ENCODE data around the gene TRIP13.

The TRIP13 gene

DNA sequence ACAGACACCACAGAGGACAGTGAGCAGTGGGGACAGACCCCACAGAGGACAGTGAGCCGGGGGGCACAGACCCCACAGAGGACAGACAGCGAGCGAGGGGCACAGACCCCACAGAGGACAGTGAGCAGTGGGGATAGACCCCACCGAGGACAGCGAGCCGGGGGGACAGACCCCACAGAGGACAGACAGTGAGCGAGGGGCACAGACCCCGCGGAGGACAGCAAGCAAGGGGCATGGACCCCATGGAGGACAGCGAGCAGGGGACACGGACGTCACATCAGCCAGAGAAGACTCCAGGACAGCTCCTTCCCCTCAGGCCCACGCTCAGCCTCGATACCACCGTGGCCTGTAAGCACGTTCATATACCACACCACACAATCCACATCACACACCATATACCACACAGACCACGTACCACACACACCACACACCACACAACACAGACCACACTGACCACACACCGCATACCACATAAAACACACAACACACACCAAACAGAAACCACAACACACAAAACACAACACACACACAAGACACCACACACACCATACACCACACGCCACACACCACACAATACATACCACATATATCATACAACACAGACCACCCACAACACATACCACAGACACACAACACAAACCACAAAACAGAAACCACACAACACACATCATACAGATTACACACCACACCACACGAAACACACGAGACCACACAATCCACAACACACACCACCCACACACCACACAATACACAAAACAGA lies 36.7 kb upstream of the TRIP13 start:
- no peak for DNase-seq

DNA sequence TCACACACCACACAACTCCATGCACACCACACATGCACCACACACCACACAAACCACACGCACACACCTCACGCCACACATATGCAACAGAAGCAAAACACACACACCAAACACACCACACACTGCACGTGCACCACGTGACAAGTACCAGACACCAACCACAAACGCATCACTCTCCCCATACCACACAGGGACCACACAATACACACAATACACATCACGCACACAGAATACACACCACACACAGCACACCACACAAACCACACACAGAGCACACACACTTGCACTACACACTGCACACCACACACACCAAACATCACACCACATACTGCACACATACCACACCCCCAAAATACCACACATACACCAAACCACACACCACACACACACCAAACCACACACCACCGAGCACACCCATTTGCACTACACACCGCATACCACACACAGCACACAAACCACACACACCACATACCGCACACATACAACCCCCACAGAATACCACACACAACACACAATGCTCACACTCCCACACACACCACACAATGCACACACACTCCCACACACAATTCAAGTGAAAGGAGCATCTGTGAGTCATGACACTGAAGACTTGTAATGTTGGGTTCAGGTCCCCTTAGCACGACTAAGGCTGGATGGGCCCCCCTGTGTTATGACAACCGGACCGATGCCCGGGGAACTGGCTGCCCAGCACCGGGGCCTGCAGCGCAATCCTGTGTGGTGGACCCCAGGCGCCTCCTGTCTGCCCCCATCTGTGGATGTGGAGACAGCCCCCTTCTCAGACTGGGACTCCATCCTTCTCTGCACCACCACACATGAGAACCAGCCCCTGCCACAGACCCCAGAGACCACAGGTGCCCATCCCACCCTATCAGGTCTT lies 35.9 kb upstream of the TRIP13 start:
- no peak for DNase-seq

DNA sequence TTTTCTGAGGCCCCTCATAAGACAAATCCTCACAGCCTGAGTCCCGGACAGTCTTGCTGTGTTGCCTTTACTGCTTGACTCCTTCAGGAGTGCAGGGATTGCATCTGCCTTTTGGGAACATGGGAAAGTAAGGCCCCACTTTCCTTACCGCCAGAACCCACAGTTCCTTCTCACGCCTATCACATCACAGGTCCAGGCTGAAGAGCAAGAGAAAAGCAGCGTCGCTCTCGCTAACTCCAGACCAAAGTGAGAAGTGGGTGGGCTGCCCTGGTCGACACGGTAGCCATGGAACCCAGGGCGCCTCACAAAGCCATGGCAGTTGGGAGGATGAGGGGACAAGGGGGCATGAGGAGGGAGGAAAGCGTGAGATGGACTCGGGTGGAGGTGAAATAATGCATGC lies 34.0 kb upstream of the TRIP13 start:
- no peak for DNase-seq

DNA sequence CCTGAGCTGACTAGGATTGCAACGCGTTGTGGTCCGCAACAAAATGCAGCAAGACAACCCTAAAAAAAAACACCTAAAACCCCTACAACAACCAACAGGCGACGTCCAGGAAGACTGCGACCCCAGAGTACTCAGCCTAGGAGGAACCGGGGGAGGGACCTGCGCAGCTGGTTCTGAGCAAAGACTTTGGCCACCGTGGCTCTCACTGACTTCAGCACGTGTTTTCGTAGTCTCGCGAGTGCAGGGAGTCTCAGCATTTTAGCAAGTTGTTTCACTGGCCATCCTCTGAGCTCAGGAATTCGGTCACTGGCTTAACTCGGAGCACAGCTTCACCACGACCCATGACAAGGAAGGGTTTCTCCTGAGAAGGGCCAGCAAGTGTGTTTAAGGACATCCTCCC lies 33.3 kb upstream of the TRIP13 start:
- DNase-seq, result no peak

DNA sequence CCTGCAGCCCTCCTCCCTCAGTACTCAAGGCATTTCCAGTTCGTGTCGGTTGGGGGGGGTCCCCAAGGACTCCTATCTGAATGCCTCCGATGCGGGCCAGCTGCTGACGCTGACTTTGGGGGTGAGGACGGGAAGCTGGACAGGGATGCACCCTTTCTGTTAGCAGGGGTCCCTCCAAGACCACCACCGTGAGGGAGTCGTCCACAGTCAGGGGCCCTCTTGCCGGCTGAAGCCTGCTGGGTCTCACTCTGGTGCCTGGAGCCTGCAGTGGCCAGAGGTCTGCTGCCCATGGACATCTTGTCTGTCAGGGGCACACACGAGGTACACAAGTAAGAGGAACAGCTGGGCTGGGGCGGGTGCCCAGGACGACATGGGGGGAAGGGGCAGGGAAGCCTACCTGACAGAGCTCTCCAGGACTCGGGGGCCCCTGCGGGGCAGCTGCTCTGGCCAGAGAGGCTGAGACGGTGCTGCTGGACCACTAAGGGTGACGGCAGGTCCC lies 32.8 kb upstream of the TRIP13 start:
- DNase-seq, result no peak

DNA sequence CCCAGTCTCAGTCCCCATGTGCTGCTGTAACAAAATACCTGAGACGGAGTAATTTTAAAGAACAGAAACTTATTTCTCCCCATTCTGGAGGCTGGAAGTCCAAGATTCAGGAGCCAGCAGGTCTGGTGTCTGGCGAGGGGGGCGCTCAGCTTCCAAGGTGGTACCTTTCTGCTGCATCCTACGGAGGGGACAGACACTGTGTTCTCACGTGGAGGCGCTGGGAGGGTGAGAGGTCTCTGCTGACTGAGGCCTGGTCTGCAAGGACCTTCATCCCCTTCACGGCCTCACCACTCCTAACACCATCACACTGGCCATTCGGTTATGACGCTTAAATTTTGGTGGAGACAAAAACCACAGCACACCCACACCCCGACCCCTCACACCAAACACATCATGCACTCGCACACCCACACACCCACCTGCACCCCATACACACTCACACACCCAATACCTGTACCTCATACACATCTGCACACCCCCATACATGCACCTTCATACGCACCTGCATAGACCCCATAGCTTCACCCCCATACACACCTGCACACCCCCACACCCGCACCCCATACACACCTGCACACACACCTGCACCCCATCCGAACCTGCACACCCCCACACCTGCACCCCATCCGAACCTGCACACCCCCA lies 32.1 kb upstream of the TRIP13 start:
- DNase-seq, result no peak

DNA sequence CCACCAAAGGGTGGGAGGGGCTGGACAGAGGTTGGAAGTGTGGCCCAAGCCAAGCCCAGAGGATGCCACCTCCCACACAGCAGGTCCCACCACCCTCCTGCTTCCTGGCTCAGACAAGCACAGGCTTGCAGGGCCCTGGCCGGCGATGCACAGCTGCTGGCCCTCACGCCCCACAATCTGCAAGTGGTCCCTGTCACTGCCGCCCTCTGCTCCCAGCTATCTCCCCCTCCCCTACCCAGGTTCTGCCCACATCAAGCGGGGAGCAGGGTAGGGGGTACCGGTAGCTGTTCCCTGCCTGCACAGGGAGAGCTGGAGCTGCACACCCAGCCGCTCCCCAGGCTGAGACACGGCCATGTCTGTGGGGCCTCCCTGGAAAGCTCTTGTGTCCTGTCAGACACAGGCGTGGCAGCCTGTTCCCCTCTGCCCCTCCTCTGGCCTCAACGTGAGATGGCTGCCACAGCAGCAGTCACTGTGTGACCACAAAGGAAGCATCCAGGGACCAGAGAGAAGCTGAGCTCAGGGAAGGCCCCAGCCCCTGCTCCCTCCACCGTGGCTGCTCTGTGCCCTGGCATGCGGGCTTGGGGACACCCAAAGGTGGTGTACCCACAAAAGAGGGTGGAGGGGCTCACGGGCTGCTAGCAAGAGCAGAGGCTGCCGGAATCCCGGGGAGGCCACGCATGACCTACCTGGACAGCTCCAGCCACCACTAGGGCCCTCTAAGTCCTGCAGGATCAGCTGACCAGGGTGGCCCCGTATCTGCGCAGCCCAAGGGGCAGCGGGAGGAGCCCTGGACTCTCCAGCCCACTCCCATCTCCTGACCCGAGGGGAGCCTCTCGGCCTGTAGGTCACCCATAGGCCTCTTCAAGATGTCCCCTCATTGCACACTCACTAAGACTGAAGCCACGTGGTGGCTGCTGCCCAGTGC lies 31.0 kb upstream of the TRIP13 start:
- DNase-seq, result no peak

DNA sequence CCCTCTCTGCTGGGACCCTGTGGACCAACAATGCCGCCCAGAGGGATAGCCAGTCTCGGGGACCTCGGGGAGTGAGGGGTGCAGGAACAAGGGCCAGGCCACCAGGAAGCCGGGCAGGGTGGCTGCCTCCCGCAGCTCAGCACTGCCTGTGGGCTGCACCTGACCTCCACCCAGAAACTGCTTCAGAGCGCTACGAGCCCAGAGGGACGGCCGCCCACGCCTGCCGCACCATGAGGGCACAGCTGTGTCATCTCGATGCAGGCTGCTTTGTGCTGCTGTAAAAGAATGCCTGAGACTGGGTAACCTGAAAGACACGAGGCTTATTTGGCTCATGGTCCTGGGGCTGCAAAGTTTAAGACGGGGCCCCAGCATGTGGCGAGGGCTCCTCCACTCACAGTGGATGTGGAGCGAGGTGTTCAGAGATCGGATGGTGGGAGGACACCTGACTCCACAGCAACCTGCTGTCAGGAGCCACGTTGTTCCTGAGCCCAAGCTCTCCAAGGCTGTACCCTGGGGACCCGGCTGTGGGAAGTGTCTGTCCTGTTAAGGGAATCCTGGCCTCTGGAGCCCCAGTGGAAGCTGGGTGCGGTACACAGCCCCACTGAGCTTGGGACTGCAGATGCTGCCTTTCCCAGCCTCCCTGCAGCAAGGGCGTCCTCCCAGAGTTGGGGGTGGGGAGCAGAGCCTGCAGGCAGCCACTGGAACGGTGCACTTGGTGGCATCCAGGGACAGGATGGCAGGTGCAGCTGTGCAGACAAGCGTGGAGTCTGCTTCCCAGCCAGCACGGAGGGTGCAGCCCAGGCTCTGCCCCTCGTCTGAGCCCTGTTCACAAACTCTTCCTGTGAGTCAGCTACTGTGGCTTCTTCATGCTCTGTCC lies 30.1 kb upstream of the TRIP13 start:
- DNase-seq, result no peak

DNA sequence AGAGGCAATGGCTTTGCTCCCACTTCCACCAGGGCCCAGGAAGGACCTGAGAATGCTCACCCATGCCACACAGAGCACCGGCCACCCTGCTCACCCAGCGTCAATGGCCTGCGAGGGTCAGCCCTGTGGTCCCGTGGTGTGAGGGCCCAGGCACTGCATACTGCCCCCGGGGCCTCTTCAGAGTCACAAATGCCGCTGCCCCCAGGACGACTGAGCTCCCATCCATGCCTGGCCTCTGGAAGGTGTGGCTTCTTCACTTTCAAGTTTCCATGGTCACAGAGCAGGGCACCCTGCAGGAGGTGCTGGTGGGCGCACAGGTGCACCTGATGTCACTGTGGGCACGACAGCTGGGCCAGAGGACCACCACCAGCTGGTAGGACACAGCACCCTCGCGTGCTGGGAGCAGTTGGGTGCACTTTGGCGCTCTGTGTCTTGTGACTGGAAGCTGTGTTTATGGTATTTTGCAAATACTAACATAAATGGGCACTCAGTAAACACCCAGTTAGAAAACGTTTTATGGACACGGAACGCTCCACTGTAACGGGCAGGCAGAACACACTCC lies 29.4 kb upstream of the TRIP13 start:
- DNase-seq, result no peak

DNA sequence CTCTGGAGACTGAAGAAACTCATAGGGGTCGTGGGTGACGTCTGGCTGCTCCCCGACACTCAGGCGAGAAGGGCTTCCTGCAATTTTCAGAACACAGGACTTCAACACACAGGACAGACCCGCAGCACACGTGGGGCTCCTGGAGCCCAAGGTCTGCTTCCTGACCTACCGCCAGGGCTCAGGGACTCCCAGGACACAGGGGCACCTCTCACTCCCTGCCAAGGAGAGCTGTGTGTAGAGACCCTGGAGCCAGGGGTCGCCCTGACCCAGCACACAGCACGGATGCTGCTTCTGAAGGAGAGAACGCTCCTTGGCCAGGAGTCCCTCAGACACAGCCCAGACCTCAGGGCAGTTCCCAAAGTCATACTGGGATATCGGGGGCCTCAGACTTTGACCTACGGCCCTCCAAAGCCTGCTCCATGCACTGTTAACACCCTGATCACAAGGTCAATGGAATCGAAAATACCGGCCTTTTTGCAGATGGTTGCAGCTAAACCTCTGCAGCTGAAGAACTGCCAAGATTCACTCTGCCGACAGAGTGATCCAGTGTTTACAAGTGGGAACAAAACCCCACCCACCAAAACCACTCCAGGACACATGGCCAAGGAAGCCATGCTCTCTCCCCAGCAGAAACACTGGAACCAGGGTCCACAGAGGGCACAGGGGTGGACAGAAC lies 28.1 kb upstream of the TRIP13 start:
- no peak for DNase-seq

DNA sequence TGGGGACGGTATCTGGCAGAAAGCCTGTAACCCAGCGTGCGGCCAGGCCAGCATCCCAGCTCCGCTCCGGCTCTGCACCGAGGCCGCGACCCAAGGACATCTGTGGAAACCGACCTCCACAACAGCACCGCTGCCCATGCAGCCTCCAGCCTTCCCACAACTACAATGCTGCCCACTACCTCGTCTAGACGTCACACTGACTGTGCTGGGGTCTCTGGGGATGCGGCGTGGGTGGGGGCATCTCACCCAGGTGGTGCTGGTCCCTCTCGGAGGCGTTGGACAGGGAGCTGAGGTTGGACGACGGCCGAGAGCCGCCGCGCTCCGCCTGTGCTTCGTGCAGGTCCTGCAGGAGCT lies 27.5 kb upstream of the TRIP13 start:
- DNase-seq, result no peak

DNA sequence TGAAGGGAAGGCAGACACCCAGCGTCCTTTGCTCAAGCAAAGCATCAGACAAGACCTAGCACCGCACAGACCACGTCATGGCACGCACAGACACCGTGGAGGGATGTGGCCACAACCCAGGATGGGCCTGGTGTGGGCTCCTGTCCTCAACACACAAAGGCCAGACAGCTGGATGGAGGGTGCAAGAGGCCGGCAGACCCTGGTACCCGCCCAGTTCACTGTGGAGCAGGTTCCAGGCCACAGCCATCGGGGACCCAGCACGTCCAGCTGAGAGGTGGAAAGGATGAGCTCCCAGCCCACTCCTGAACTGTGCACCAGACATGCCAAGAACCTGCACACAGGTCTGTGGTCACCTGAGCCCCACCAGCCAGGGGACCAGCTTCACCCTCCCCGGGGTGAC lies 26.9 kb upstream of the TRIP13 start:
- DNase-seq, result no peak

DNA sequence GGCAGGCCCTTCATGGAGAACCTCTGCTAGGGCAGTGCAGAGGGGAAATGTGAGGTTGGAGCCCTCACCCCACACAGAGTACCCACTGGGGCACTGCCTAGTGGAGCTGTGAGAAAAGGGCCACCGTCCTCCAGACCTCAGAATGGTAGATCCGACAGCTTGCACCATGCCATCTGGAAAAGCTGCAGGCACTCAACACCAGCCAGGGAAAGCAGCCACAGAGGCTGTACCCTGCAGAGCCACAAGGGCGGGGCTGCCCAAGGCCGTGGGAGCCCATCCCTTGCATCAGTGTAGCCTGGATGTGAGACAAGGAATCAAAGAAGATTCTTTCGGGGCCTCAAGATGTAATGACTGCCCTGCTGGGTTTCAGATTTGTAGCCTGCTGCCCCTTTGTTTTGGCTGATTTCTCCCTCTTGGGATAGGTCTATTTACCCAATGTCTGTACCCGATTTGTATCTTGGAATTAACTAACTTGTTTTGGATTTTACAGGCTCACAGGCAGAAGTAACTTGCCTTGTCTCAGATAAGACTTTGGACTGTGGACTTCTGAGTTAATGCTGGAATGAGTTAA lies 25.3 kb upstream of the TRIP13 start:
- DNase-seq, result no peak

DNA sequence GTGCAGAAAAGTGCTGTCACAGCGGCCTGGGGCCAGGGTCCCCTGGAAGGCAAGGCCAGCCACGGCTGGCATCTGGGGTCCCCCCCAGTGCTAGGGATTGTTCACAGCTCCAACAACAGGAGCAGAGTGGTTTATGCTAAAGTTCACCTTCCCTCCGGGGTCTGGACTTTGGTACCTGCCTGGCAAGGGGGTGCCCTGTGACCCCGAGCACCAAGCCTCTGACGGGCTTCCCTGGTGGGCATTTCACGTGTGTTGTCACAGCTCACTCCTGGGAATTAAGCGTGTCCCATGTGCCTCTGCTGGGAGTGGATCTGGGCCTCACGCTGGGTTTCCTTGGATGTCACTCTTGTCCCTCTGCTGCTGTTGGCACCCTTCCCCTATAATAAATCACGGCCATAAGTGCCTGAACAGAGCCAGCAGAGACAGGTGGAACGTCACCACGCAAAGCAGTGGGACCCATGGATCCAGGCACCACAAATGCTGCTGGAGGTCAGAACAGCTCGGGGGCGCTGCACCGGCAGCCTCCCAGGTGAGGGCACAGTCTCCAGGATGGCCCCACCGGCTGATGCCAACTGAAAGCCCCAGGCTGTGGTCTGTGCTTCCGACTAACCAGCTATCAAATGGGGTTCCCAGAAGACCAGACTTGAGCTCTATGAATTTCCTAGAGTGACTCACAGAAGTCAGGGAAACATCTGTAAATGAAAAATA lies 24.1 kb upstream of the TRIP13 start:
- DNase-seq, result no peak

DNA sequence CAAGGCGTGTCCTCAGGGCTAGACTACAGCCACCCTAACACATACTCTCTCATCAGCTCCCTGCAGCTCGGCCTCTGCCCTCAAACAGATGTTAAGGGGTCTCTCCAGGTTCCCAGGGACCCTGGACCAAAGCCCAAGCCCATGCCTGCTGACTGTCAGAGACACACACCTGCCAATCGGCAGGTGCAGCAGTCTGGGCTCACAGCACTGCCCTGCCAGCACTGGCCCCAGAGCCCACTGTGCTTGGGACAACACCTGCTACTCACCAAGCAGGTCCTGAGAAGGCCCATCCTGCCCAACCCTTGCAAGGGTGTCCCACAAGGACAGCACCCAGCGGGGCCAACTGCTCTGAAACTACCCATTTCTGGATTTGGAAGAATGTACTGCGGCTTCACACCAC lies 21.7 kb upstream of the TRIP13 start:
- DNase-seq, result no peak

DNA sequence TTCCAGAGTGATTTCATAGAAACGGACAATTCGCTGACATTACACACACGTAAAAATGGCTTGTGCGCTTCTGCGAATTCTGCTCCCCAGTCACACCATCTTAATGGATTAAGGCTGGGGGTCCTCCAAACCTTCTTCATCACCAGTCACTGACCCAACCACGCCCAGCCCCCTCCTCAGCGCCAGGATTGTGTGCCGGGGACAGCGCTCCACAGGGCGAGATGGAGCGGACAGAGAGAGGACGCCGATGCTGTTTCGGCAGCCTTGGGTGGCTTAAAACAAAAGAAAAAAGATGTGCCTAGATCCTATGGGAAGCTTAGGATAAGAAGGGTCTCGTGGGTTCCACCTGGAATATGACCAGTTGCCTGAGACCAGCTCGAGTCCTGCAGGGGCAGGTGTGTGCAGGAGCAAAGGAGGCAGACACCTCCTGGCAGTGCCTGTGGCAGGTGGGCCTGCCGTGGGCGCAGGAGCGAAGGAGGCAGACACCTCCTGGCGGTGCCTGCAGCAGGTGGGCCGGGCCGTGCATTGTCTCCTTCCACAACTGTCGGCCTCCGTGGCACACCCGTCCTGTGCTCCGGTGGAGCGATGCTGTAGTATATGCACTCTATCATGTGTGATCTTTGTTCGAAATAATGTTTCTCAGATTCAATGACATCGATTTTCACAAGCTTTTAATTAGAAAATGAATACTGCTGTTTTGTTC lies 20.9 kb upstream of the TRIP13 start:
- no peak for DNase-seq

DNA sequence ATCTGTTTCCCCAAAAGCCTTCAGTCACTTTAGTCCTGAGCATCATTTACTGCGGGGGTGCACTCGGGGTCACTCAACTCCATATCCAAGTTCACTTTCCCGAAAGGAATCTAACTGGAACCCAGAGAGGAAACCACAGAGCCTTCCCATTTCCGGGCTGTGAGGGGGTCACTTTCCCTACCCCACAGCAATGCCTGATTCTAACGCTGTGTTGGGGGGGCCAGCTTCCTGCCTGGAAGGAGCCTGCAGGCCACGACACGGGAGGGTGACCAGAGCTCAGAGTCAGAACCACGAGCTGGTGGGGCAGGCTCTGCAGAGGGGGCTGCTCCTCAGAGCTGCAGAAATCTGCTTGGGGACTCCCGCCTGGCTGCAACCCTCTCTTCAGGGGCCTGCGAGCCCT lies 20.4 kb upstream of the TRIP13 start:
- DNase-seq, result no peak

DNA sequence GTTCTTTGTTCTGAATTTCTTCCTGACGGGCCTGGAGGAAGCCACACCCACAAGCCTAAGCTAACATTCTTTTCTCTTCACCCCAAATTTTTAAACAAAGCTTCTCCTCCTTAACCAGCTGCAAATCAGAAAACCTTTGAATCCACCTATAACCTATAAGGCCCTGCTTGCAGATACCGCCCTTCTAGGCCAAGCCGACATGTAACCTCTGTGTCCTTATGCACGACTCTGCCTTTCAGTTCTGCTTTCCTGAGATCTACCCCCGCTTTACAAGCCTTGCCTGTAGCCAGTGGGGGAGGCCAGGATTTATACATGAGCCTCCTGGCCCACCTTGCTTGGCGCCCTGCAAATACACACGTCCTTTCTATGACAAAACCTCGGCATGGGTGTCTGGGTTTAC lies 19.4 kb upstream of the TRIP13 start:
- DNase-seq, result no peak

DNA sequence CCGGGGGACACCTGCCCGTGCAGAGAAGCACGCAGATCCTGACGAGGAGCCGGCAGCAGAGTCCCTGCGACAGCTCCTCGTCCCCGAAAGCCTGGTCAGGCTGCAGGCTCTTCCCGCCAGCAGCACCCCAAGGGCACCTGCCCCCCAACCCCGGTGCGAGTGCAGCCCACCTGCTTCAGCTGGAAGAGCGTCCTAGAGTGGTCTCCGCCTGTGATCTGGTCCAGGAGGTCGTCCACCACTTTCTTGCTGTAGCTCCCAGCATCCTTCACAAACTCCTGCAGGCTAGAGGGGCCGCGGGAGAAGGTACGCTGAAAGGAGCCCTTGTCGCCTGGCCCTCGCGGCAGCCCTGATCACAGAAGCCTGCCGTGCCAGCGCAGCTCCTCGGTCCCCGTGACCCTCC lies 16.8 kb upstream of the TRIP13 start:
- no peak for DNase-seq

Data from stimulated activated CD4-positive, alpha-beta T cell treated with anti-CD3 and anti-CD28 coated beads, Interleukin-1b, Interleukin-23, amount 100 ng/mL, for 48 hours (primary cell).